Cortex of kidney (tissue), 1 donor: ENCODE results near the gene PTAR1.
"Not testable (repeated sequence)": the region's sequence is repeated elsewhere in the genome, so short reads cannot be mapped to it uniquely, and the experiment has no call there.

Experiments used
- DNase-seq: peaks from one replicate; lab custom pipeline; 2025; lab: John Stamatoyannopoulos, UW

The PTAR1 gene, protein sequence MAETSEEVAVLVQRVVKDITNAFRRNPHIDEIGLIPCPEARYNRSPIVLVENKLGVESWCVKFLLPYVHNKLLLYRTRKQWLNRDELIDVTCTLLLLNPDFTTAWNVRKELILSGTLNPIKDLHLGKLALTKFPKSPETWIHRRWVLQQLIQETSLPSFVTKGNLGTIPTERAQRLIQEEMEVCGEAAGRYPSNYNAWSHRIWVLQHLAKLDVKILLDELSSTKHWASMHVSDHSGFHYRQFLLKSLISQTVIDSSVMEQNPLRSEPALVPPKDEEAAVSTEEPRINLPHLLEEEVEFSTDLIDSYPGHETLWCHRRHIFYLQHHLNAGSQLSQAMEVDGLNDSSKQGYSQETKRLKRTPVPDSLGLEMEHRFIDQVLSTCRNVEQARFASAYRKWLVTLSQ

DNA sequence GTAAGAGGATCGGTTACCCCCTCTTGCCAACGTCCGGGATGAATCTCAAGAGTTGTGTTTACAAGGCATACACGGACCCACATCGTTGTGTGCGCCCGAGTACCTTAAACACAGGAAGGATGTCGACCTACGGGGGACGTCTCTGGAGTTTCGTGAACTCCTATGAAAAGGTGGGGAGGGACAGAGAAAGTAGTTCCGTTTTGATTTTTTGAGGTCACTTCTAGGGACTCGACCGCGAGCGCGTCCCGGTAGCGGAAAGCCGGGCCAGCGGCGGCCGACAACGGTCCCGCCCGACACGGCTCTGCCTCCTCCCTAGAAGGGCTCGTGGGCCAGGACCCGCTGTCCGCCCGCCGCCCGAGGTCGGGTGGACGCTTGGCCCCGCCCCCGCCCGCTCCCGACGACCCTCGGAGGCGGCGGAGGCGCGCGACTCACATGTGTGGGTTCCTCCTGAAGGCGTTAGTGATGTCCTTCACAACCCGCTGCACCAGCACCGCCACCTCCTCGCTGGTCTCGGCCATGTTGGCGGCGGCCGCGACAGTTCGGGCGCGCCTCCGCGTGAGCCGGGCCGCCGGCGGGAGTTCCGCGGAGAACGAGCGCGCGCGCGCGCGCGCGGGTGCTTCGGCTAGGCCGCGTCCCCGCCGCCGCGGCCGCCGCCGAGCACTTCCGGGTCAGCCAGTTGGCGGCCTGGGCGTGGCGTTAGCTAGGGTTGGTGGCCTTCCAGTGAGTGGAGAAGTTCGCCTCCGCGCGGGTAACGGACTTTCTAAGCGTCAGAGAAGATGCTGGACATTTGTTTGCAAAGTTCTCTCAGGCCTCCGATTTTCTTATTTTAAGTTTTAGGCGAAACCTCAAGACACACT lies at the start of gene PTAR1:
Gene PTAR1 (minus strand): TSS at position 591 of the 857 bp plus-strand sequence. CDS start 73 bp downstream, at position 518.
- peak; percentile 26 for DNase-seq

DNA sequence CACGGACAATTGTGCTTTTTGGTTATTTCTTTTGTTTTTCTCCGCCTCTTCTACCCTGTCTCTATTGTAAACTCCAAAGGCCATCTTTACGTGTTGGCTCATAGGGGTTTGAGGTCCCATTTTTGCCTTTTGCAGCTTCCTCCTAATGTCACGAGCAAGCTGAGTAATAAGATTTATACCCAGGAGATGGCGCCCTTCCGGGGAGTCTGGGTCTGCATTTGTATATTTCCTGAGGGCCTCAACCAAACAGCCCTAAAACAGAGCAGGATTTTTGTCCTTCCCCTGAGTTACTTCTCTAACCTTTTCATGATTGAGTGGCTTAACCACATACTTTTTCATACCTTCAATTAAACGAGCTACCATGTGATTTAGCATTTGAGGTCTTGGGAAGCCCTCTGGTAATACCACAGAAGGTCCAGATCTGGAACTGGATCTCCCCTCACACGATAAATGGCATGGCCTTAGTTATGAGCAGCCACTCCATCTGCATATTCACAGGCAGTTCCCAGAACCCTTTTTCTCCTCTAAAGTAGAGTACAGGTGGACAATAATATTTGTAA lies 49.6 kb upstream of the PTAR1 start:
- DNase-seq = no peak

DNA sequence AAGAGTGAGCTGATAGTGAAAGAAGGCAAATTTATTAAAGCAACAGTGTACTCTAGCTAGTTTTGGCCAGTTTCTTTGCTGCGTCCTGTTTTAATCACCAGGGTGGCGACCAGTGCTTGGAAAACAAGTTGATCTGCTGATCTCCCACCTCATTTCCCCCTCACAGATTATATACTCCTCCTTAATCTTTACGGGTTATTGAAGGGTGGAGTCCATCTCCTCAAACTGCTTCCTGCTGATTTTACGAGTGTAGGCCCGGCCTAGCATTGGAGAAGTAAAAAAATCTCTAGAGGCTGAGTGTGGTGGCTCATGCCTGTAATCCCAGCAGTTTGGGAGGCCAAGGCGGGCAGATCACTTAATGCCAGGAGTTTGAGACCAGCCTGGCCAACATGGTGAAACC lies 46.8 kb upstream of the PTAR1 start:
- DNase-seq = no peak

DNA sequence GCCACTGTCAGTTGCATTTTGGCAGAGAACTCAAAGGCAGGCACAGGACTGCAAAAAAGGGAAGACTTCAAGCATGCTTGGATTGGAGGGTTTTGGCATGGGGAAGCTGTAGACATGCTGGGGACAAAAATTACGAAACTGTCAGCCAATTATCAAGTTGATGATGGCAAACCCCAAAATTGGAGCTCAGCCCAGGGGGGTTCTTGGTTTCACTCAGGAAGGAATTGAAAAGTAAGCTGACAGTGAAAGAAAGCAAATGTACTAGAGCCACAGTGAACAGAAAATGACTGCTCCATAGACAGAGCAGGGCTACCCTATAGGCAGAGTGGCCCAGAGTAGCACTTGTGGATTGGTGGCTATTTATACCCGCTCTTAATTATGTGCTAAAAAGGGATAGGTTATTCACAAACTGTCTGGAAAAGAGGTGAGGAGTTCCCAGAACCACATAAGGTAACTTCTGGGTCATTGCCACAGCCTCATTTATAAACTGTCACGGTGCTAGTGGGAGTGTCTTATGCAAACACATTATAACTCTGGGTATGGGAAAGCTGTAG lies 46.2 kb upstream of the PTAR1 start:
- DNase-seq = no peak

DNA sequence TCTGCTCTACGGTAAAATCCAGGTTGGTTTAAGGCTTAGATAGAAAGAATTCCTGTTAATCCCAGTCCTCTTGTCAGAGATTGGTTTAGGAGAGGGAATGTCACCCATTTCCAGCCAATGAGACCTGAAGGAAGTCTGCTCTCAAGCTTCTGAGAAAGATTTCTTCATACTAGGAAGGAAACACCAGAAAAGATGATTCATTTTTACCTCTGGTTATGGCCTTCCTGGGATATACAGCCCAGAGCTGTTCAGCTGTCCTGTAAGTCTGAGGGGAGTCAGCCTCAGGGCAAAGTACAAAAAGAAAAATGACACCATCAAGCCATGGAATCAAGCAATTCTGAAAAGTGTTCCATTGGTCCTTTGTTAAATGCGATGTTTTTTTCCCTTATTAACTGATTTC lies 42.2 kb upstream of the PTAR1 start:
- DNase-seq = no peak

DNA sequence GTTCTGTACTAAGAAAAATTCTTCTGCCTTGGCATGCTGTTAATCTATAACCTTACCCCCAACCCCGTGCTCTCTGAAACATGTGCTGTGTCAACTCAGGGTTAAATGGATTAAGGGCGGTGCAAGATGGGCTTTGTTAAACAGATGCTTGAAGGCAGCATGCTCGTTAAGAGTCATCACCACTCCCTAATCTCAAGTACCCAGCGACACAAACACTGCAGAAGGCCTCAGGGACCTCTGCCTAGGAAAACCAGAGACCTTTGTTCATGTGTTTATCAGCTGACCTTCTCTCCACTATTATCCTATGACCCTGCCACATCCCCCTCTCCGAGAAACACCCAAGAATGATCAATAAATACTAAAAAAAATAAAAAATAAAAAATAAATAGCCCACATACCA lies 40.2 kb upstream of the PTAR1 start:
- DNase-seq = not testable (repeated sequence)

DNA sequence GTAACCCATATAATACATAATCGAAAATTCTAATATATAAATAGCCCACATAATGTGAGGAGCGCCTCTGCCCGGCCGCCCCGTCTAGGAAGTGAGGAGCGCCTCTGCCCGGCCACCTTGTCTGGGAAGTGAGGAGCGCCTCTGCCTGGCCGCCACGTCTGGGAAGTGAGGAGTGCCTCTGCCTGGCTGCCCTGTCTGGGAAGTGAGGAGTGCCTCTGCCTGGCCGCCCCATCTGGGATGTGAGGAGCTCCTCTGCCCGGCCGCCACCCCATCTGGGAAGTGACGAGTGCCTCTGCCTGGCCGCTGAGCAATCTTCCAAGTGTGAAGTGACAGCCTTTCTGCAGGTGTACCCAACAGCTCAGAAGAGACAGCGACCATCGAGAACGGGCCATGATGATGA lies 39.7 kb upstream of the PTAR1 start:
- not testable (repeated sequence) for DNase-seq

DNA sequence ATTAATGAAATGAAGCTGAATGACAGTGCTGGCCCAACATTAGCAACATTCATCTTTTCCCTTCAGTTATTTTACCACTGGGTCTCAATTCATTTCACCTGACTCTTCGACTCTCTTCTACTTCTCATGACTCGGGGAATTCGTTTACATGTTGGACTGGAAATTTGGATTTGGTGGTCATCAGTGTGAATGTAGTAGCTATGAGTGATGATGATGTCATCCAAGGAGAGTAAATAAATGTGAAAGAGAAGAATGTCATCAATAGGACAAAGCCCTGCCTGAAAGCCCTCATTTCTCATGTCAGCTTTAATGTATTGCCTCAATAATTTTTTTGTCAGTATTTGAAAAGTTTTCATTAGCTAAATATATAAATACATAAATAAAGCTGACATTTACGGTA lies 38.9 kb upstream of the PTAR1 start:
- no peak for DNase-seq

DNA sequence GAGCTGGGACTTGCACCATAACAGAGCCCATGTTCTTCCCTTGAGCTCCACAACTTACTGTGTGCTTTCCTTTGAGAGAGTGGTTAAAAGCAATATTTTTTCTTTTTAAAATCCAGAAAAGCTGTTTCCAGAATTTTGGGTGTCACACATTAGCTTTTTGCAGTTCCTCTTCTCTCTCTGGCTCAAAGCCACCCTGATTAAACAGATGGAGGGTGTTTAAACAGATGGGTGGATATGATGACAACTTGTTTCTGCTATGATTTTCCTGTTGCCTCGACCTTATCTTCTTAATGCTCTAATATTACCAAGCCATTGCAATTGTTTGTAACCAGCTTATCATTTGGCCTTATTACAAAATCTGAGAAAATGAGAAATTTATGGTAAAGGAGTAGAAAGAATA lies 37.9 kb upstream of the PTAR1 start:
- DNase-seq = no peak

DNA sequence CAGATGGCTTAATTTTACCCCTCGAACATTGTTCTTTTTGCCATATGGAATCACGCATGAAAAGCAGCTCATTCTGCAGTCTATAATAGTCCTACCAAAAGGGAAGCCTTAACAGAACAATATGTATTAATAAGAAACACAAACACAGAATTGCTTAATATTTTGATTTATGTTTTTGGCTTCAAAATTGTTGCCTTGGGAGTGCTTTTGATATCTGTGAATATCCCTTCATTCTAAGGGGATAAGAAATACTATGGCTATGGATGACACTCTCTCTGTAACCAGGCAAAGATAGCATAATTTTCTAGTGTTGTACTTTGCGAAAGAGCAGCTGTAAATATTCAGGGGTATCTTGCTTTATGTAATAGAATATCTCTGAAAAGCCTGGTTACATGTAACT lies 34.5 kb upstream of the PTAR1 start:
- no peak for DNase-seq

DNA sequence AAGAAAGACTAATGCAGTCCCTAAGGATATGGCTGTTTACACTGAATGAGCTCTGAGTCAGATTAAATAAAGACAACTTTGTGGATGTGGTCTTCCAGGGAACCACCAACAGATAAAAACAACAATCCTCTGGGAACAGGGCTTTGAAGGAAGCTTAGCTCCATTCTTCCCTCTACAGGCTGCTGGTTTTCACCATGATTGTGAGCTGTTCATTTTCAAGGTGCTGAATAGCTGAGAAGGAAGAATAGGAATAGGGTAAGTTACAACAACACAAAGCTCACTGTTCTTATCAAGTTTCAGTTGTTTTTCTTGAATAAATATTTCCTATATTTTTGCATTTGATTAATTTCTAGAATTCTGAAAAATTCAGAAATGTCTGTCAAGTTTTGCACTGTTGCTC lies 25.9 kb upstream of the PTAR1 start:
- DNase-seq = no peak

DNA sequence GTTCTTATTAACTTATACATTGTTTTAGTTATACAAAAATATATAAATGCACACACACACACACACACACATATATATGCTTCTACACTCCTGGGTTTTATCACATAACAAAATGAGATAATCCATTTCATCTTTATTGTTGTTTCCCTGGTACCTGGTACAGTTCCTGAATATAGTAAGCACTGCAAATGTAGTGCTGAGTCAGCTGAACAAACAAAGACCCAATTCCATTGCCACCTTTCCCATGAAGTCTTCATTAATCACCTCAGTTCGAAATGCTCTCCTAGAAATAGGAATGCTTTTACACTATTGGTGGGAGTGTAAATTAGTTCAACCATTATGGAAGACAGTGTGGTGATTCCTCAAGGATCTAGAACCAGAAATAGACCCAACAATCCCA lies 13.4 kb upstream of the PTAR1 start:
- no peak for DNase-seq

DNA sequence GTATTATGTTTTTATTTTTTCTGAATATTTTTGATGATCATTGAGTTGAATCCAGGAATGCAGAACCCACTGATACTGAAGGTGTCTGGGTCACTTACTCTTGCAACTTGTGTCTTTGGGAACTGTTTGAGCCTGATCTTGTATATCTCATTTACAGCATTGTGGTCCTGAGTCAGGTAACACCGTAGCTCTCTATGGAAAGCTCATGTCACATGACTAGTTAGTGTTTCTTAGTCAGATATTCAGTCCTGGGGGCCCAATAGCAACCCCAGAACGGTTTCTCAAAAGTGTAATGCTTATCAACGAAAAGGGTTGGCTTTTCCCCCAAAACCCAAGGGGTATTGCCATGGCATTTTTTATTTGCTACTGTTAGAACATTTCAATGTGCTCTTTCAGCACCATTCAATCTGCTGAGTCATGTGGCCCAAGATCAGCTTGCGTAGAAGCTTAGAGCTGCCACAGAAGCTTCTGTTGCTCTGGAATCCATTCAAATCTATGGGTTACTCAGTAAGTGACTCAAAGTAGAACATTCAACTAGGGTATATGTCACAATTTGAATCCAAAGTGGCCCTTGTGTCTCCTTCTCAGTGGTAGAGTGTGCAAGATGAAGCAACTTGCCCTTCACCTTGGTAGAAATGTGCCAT lies 12.1 kb upstream of the PTAR1 start:
- no peak for DNase-seq

DNA sequence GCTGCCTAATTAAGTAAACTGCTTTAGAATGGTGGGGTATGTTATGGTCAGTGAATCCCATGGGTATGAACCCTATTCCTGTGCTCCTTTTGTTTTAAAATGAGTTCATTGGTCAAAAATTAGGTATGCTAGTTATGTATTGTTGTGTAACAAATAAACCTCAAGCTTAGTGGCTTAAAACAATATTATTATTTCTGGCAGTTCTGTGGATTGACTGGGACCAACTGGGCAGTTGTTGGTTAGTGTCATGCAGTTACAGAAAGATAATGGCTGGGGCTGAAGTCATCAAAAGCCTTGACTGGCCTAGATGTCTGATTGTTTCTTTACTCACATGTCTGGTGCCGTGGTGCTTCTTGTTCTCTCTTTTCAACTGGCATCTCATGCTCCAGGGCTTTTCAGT lies 8.9 kb upstream of the PTAR1 start:
- DNase-seq = no peak

DNA sequence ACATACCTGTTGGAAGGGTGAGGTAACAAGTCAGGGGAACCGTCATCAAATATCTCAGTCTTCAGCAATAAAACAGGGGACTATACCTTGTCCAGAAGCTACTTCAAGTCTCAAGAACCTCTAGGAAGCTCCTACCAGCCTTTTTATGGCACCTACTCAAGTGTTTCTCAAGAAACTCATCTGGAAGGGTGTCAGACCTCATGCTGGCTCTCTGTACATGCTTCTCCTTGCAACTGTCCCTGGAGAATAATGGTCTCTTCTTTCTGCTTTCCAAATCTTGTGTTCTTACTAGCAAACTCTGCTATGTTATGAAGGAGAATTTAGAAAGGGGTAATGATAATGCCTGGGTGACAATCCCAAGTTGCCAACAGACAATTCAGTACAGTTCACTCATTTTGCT lies 8.3 kb upstream of the PTAR1 start:
- DNase-seq = no peak

DNA sequence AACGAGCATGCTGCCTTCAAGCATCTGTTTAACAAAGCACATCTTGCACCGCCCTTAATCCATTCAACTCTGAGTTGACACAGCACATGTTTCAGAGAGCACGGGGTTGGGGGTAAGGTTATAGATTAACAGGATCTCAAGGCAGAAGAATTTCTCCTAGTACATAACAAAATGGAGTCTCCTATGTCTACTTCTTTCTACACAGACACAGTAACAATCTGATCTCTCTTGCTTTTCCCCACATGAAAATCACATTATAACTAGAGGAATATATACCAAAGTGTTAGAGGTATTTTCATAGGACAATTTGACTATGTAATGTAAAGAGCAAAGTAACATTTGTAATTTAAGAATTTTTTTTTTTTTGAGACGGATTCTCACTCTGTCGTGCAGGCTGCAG lies 4.1 kb upstream of the PTAR1 start:
- not testable (repeated sequence) for DNase-seq

DNA sequence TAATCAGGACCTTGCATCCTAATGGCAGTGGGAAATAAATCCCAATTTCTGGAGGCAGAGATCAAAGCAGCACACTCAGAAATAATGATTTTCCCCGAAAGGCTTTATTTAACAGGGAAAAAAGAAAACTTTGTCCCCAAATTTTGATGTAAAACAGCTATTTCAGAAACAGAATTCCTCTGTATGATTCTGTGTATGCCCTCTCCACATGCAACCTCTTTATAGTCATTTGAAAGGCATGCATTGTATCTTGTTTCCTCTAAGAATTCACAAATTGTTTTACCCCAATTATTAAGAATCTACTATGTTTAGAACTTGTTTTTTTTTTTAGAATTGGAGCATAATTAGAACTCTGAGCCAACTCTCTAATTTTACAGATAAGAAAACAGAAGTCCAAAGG lies 2.7 kb upstream of the PTAR1 start:
- DNase-seq = no peak

DNA sequence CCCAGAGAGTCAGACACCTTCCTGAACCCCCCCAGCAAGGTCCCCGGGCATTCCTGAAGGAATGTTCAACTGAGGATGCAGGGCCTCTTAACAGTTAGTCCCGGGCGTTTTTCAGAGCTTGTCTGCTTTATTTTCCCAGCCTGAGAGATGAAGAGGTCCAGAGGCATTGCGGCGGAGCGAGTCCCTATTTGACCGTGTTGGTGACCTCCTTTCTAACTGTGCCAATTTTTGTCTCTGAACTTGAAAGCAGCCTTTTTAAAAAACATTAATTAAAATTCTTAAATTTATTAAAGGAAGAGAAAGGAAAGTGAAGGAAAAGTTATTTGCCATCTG lies 433 bp upstream of the PTAR1 start:
- DNase-seq = no peak

DNA sequence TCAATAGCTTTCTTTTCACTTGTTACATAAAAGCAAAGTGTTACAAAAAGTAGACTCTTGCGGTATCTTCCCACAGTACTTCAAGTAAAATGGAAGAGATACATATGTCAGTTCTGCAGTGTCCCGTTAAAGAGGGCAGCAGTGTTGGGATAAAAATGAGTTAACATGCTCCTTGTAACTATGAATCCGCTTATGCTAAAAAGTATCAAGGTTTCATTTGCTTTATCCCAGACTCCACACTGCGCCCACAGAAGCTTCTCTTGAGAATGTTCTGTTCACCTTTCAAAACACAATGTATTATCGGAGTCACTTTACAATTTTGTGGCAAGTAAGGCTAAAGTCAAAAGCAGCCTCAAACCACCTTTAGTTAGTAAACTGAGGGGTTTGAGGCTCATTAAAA lies 790 bp downstream of the PTAR1 start:
- no peak for DNase-seq

DNA sequence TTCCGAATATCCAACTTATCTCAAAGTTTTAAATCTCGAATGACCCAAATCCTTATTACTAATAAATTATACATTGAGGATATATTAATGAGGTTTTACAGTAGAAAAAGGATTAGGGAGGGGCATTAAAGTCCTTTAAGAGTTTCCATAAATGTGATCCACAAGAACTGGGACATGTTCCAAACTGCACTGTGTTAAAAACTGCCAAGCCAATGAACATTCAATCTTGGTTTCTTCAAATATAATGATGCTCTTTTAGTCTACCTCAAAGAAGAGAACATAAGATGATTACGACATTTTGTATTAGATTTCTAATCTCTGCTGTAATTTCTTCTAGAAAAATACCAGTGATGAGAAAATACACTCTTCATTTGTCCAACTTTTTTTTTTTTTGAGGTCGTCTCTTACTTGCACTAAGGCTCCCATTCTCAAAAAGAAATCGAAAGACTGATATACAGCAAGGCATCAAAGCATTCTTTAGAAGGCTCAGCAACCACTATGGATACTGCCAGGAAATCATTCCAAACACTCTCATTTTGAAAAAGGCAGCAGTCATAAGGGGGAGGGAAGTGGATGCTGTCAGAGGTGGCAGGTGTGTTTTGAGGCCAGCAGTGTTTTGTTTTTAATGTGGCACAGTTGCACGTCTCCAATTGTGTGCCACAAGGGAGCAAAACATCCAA lies 1.7 kb downstream of the PTAR1 start:
- DNase-seq = no peak

DNA sequence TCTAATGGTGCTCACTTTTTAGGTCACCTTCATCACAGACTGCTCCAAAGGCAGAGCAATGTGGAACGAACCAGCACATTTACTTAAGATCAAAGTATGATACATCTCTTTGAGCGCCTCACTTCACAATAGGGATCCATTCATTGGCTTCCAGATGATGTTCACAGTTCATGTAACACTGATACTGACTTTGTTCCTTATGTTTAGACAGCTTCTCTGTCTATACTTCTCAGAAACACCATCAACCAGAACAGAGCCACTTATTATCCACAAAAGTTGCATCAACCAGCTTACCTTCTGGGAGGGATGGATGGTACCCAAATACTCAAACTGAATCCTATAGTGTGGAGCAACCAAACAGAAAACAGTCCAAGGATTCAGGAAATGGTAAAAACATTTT lies 4.6 kb downstream of the PTAR1 start:
- no peak for DNase-seq

DNA sequence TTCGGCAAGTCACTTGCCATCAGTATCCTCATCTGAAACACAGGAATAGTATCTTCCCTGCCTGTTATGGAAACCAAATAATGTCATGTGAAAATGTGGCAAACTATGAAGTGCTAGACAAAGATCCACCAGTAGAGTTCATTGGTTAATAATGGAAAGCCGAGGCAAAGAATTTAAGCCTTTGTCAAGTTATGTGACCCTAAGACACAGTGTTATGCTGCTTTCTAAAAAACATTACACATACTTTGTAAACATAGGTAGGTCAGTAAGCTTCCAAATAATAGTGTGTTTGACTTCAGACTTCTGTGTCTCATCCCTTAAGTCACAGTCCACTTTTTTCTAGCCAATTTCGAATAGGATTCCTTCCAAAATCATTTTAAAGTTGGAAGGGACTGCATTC lies 6.0 kb downstream of the PTAR1 start:
- no peak for DNase-seq
